ENCODE measurements around the gene PTPRM. TPM values are rescaled to one million over a fixed set of nuclear protein-coding genes. Genes with fewer than 3 reads are reported as not detected.

Gene PTPRM
- total RNA-seq, 1 experiment from 2014 or later = 6.2 TPM

DNA sequence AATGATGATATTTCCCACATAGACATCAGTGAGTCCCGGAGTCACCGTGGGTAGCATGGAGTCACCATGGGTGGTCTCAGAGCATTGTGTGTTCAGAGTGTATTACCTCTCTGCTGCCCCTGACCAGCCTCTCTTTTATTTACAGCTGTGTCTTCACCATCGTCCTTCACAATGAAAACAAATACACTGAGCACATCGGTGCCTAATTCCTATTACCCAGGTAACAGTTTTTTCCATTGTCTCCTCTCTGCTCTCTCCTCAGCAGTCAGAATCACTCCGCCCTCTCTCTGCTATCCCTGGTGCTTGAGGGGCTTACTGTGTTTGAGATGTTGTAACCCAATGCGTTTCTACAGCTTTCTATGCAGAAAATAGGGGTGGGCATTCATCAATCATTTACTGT, 680.6 kb downstream of the PTPRM start:
- Histone ChIP-seq H4K8ac (replicated peaks; ENCODE audit: insufficient read length, low read depth, low read length) (no peak overlapping the region), H2BK12ac (ENCODE audit: insufficient read length, low read depth, low read length) (no peak overlapping the region), H3K4me2 (ENCODE audit: insufficient read depth, insufficient read length, low read length) (no peak overlapping the region), H3K27me3 (ENCODE audit: insufficient read depth, low read length) (no peaks in the 10 kb centered on the region), H4K20me1 (ENCODE audit: control insufficient read depth, insufficient read depth, insufficient read length) (no peaks in the 10 kb centered on the region), H4K91ac (ENCODE audit: insufficient read length, low read depth, low read length) (no peak overlapping the region), H3K14ac (ENCODE audit: insufficient read depth, low read length) (no peak overlapping the region), H3K18ac (ENCODE audit: insufficient read length, low read depth, low read length) (no peak overlapping the region), H3K23me2 (ENCODE audit: insufficient read length, low read depth, low read length, poor library complexity, severe bottlenecking) (no peaks in the 10 kb centered on the region), H2BK5ac (ENCODE audit: insufficient read length, low read length) (no peak overlapping the region), H2AFZ (ENCODE audit: low read length) (no peak overlapping the region), H2AK5ac (ENCODE audit: insufficient read length, low read length) (no peak overlapping the region), H3K79me2 (ENCODE audit: insufficient read depth, low read length) (no peaks in the 10 kb centered on the region), H4K5ac (ENCODE audit: insufficient read length, low read depth, low read length) (no peak overlapping the region), H3K56ac (ENCODE audit: insufficient read length, low read depth, low read length) (no peak overlapping the region), H3K9ac (ENCODE audit: extremely low read depth, insufficient read length, low read length) (no peak overlapping the region), H3T11ph (ENCODE audit: low read length) (no peak overlapping the region), H2BK15ac (ENCODE audit: low read depth, low read length) (no peak overlapping the region), H3K4ac (ENCODE audit: low read depth, low read length) (no peak overlapping the region), H3K27ac (ENCODE audit: insufficient read length, low read depth, low read length) (no peak overlapping the region), H3K4me1 (ENCODE audit: insufficient read depth, low read length) (peaks cover 7% of the 10 kb centered on the region; the same call in 1 of the 2 replicates), H2BK120ac (ENCODE audit: low read depth, low read length, poor library complexity, severe bottlenecking) (no peak overlapping the region), H3K9me3 (ENCODE audit: control insufficient read depth, low read depth, low read length) (no peaks in the 10 kb centered on the region), H2BK20ac (ENCODE audit: low read depth, low read length, poor library complexity, severe bottlenecking) (no peak overlapping the region), H3K79me1 (ENCODE audit: insufficient read depth, low read depth, low read length, poor library complexity, severe bottlenecking) (no peaks in the 10 kb centered on the region), H3K23ac (ENCODE audit: insufficient read length, low read depth, low read length) (no peak overlapping the region)
- no peaks in the 10 kb centered on the region for H3K27me3 Mint-ChIP-seq (ENCODE audit: low read depth)
- H3K27ac Mint-ChIP-seq = peak overlapping the region in 1 of 3 experiments; percentile 9; a peak in 1 of 7 replicates
- no peak for DNase-seq
- H3K4me1 Mint-ChIP-seq = peaks cover 42 to 46% of the 10 kb centered on the region in 2 experiments
- no peaks in the 10 kb centered on the region for H3K36me3 Mint-ChIP-seq (ENCODE audit: insufficient read depth in 1 of 3, low read depth in 3 of 3)
- H3K4me3 Mint-ChIP-seq = no peak overlapping the region
- TF ChIP-seq, protein P1, sequence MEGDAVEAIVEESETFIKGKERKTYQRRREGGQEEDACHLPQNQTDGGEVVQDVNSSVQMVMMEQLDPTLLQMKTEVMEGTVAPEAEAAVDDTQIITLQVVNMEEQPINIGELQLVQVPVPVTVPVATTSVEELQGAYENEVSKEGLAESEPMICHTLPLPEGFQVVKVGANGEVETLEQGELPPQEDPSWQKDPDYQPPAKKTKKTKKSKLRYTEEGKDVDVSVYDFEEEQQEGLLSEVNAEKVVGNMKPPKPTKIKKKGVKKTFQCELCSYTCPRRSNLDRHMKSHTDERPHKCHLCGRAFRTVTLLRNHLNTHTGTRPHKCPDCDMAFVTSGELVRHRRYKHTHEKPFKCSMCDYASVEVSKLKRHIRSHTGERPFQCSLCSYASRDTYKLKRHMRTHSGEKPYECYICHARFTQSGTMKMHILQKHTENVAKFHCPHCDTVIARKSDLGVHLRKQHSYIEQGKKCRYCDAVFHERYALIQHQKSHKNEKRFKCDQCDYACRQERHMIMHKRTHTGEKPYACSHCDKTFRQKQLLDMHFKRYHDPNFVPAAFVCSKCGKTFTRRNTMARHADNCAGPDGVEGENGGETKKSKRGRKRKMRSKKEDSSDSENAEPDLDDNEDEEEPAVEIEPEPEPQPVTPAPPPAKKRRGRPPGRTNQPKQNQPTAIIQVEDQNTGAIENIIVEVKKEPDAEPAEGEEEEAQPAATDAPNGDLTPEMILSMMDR (conservative IDR thresholded peaks at IDR 0.05) = no peak
- no CpG with 5 or more reads among the region's 6 CpGs for WGBS (ENCODE audit: extremely low coverage, insufficient read length, low lambda C conversion rate)
- peaks cover 0 to 1% of the 10 kb centered on the region in 2 experiments; a peak in 2 of 5 replicates for H3K9me3 Mint-ChIP-seq
